ENCODE data around the gene WWOX. TPM values are rescaled to one million over a fixed set of nuclear protein-coding genes. Genes with fewer than 3 reads are reported as not detected.

Gene WWOX
- polyA plus RNA-seq, 1 donor (not counting 4 experiments of a cell fraction or from before 2014, with no cell fraction given) = 5.1 TPM

DNA sequence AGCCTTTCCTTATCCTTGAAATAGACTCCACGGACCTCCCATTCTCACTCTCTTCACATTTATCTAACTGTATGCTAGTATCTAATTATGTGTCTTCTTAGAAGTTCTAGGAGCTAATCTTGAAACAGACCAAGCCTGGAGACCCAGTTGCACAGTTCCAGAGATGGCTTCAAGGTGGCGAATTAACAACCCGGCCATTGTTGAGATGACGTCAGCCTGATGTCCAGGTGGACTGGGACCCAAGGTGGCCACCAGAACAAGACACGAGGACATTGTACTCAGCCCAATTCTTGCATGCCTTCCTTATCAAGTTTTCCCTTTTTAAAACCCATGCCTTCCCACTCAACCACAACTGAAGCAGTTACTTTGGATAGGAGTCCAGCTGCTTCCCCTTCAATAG lies 29.5 kb upstream of the WWOX start:
- Histone ChIP-seq H3K79me2 (ENCODE audit: control insufficient read depth, insufficient read depth, low read length) (no peaks in the 10 kb centered on the region), H4K20me1 (ENCODE audit: control insufficient read depth, extremely low read depth, insufficient read depth, low read length) (no peaks in the 10 kb centered on the region), H3K27me3 (ENCODE audit: control insufficient read depth, extremely low read depth, insufficient read depth, low read length) (no peaks in the 10 kb centered on the region), H3K27ac (ENCODE audit: control insufficient read depth, insufficient read depth, low read length) (no peak overlapping the region), H3K4me2 (ENCODE audit: control insufficient read depth, extremely low read depth, insufficient read depth, low read depth, low read length) (no peak overlapping the region), H2AFZ (ENCODE audit: control insufficient read depth, low read length) (no peak overlapping the region), H3K9ac (ENCODE audit: control insufficient read depth, extremely low read depth, insufficient read depth, low read length) (no peak overlapping the region), H3K4me3 (ENCODE audit: control insufficient read depth in 2 of 3, extremely low read depth in 1 of 3, insufficient read depth in 2 of 3, low read depth in 1 of 3, low read length in 3 of 3) (no peak overlapping the region), H3K9me1 (ENCODE audit: control insufficient read depth, extremely low read depth, insufficient read depth, low read length) (no peaks in the 10 kb centered on the region), H3K4me1 (ENCODE audit: control insufficient read depth, extremely low read depth, insufficient read depth, low read length) (no peaks in the 10 kb centered on the region), H3K9me3 (ENCODE audit: control insufficient read depth, low read depth, low read length) (no peaks in the 10 kb centered on the region), H3K36me3 (ENCODE audit: control insufficient read depth in 2 of 2, extremely low read depth in 1 of 2, insufficient read depth in 2 of 2, low read length in 2 of 2) (no peaks in the 10 kb centered on the region)
- no peak for TF ChIP-seq EZH2 (IDR thresholded peaks at IDR 0.05; ENCODE audit: low read length)
- TF ChIP-seq, protein P1, sequence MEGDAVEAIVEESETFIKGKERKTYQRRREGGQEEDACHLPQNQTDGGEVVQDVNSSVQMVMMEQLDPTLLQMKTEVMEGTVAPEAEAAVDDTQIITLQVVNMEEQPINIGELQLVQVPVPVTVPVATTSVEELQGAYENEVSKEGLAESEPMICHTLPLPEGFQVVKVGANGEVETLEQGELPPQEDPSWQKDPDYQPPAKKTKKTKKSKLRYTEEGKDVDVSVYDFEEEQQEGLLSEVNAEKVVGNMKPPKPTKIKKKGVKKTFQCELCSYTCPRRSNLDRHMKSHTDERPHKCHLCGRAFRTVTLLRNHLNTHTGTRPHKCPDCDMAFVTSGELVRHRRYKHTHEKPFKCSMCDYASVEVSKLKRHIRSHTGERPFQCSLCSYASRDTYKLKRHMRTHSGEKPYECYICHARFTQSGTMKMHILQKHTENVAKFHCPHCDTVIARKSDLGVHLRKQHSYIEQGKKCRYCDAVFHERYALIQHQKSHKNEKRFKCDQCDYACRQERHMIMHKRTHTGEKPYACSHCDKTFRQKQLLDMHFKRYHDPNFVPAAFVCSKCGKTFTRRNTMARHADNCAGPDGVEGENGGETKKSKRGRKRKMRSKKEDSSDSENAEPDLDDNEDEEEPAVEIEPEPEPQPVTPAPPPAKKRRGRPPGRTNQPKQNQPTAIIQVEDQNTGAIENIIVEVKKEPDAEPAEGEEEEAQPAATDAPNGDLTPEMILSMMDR (optimal IDR thresholded peaks at IDR 0.05 in 1 of 3, IDR thresholded peaks at IDR 0.05 in 1 of 3, conservative IDR thresholded peaks at IDR 0.05 in 1 of 3; ENCODE audit: extremely low read depth in 1 of 3, insufficient read depth in 2 of 3, low read length in 3 of 3) = no peak
- FAIRE-seq = no peak
- no peak for DNase-seq (ENCODE audit: low read depth, low spot score)
- dilution Hi-C loops (cut with MboI; ENCODE audit: extremely low pct_ligation_motif_present, low sequenced_read_pairs) = no loop called here

DNA sequence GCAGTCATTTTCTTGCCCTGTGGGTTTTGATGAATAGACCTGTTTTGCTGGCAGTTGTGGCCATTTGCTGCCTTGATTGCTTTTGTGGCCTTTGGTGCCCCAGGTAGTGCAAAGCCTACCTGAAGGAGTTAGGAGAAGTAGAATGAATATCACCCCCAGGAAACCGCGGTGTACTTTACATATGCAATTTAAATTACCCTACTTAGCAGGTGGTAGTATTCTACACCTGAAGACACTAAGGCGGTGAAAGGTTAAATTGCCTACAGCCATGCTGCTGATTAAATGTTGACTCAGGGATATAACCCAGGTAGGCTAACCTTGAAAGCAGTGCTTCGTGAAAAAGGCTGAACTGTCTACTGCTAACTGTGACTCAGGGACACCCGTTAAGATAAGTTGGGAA lies 27.2 kb upstream of the WWOX start:
- H3K4me2 ChIP-seq (ENCODE audit: control insufficient read depth, extremely low read depth, insufficient read depth, low read depth, low read length) = no peak overlapping the region
- dilution Hi-C loops (cut with MboI; ENCODE audit: extremely low pct_ligation_motif_present, low sequenced_read_pairs) = no loop called here
- no peak overlapping the region for H3K9ac ChIP-seq (ENCODE audit: control insufficient read depth, extremely low read depth, insufficient read depth, low read length)
- no peak overlapping the region for H3K4me3 ChIP-seq (ENCODE audit: control insufficient read depth in 2 of 3, extremely low read depth in 1 of 3, insufficient read depth in 2 of 3, low read depth in 1 of 3, low read length in 3 of 3)
- no peak overlapping the region for H3K27ac ChIP-seq (ENCODE audit: control insufficient read depth, insufficient read depth, low read length)
- no peaks in the 10 kb centered on the region for H3K4me1 ChIP-seq (ENCODE audit: control insufficient read depth, extremely low read depth, insufficient read depth, low read length)
- H3K27me3 ChIP-seq (ENCODE audit: control insufficient read depth, extremely low read depth, insufficient read depth, low read length) = no peaks in the 10 kb centered on the region
- DNase-seq (ENCODE audit: low read depth, low spot score) = no peak
- no peaks in the 10 kb centered on the region for H3K36me3 ChIP-seq (ENCODE audit: control insufficient read depth in 2 of 2, extremely low read depth in 1 of 2, insufficient read depth in 2 of 2, low read length in 2 of 2)
- H3K9me3 ChIP-seq (ENCODE audit: control insufficient read depth, low read depth, low read length) = no peaks in the 10 kb centered on the region
- no peaks in the 10 kb centered on the region for H3K79me2 ChIP-seq (ENCODE audit: control insufficient read depth, insufficient read depth, low read length)
- H3K9me1 ChIP-seq (ENCODE audit: control insufficient read depth, extremely low read depth, insufficient read depth, low read length) = no peaks in the 10 kb centered on the region
- no peak overlapping the region for H2AFZ ChIP-seq (ENCODE audit: control insufficient read depth, low read length)
- FAIRE-seq = no peak
- H4K20me1 ChIP-seq (ENCODE audit: control insufficient read depth, extremely low read depth, insufficient read depth, low read length) = no peaks in the 10 kb centered on the region
- TF ChIP-seq EZH2 (IDR thresholded peaks at IDR 0.05; ENCODE audit: low read length) = no peak
- TF ChIP-seq, protein P1 (optimal IDR thresholded peaks at IDR 0.05 in 1 of 3, IDR thresholded peaks at IDR 0.05 in 1 of 3, conservative IDR thresholded peaks at IDR 0.05 in 1 of 3; ENCODE audit: extremely low read depth in 1 of 3, insufficient read depth in 2 of 3, low read length in 3 of 3) = no peak

Data from keratinocyte (primary cell).